ENCODE measurements around the gene TRRAP. TPM values are rescaled to one million over a fixed set of nuclear protein-coding genes. Genes with fewer than 3 reads are reported as not detected.

TRRAP gene
- total RNA-seq, 1 experiment from 2014 or later: 55.8 TPM

GRCh38 chr7:98869597-98870120, 8.7 kb upstream of the TRRAP start, which contains the start of gene TMEM130:
Gene TMEM130, minus strand, starts transcription at chr7:98870014. Its CDS starts 153 bp downstream, at chr7:98869861.
- Histone ChIP-seq H3K4me3 (no peak within 1 kb of the TSS), H3F3A (ENCODE audit: insufficient read depth, low read depth) (peaks cover 13% of the 10 kb centered on the region; the same call in 1 of the 2 replicates), H3K27ac (no peak within 1 kb of the TSS), H3K9me3 (ENCODE audit: insufficient read depth, low read depth) (no peaks in the 10 kb centered on the region), H3K36me3 (ENCODE audit: low read depth) (no peaks in the 10 kb centered on the region), H3K9me2 (ENCODE audit: insufficient read depth) (no peaks in the 10 kb centered on the region), H3K4me2 (peak within 1 kb of the TSS; percentile 53), H3K79me2 (ENCODE audit: low read depth) (no peaks in the 10 kb centered on the region), H3K27me3 (ENCODE audit: insufficient read depth, low read depth) (no peaks in the 10 kb centered on the region), H4K20me1 (ENCODE audit: insufficient read depth) (no peaks in the 10 kb centered on the region), H3K4me1 (replicated peaks; ENCODE audit: insufficient read depth) (peaks cover 15% of the 10 kb centered on the region), H2AFZ (no peak within 1 kb of the TSS)
- ChIA-PET CTCF (interaction anchor here (0.6 kb wide), 1 partner anchor 438 kb away, joined by 4 read pairs; no protein-coding TSS in a partner anchor), POLR2A (ENCODE audit: unreplicated experiment) (no interaction called here)
- no TSS peak for BruUV-seq (replicated peaks)
- no peak for DNase-seq
- no peak for TF ChIP-seq EZH2 (IDR thresholded peaks at IDR 0.05; ENCODE audit: low read depth)
- no peak for TF ChIP-seq CTCF (conservative IDR thresholded peaks at IDR 0.05)
- intact Hi-C loops (cut with micrococcal nuclease; ENCODE audit: unreplicated experiment): loop anchor here (5.0 to 10.0 kb wide), 2 partner anchors 515 to 587 kb away; partner anchors contain the start of gene BRI3

GRCh38 chr7:98870121-98870651, 8.1 kb upstream of the TRRAP start:
- H3K4me3 ChIP-seq: no peak overlapping the region
- POLR2A ChIA-PET (ENCODE audit: unreplicated experiment): no interaction called here
- CTCF ChIA-PET: interaction anchor here (0.6 to 0.8 kb wide), 2 partner anchors 31 to 439 kb away, joined by 3 to 4 read pairs; no protein-coding TSS in a partner anchor
- no peak overlapping the region for H2AFZ ChIP-seq
- no peaks in the 10 kb centered on the region for H3K9me2 ChIP-seq (ENCODE audit: insufficient read depth)
- H3K36me3 ChIP-seq (ENCODE audit: low read depth): no peaks in the 10 kb centered on the region
- peak overlapping the region; percentile 53 for H3K4me2 ChIP-seq
- H3K4me1 ChIP-seq (replicated peaks; ENCODE audit: insufficient read depth): peaks cover 10% of the 10 kb centered on the region
- no TSS peak for BruUV-seq (replicated peaks)
- H4K20me1 ChIP-seq (ENCODE audit: insufficient read depth): no peaks in the 10 kb centered on the region
- peaks cover 13% of the 10 kb centered on the region; the same call in 1 of the 2 replicates for H3F3A ChIP-seq (ENCODE audit: insufficient read depth, low read depth)
- no peaks in the 10 kb centered on the region for H3K27me3 ChIP-seq (ENCODE audit: insufficient read depth, low read depth)
- TF ChIP-seq EZH2 (IDR thresholded peaks at IDR 0.05; ENCODE audit: low read depth): no peak
- no peak for TF ChIP-seq CTCF (conservative IDR thresholded peaks at IDR 0.05)
- H3K9me3 ChIP-seq (ENCODE audit: insufficient read depth, low read depth): no peaks in the 10 kb centered on the region
- intact Hi-C loops (cut with micrococcal nuclease; ENCODE audit: unreplicated experiment): loop anchor here (10.0 kb wide), 1 partner anchor 515 kb away; no protein-coding TSS in a partner anchor
- no peak overlapping the region for H3K27ac ChIP-seq
- DNase-seq: peak; percentile 64 to 78
- H3K79me2 ChIP-seq (ENCODE audit: low read depth): no peaks in the 10 kb centered on the region

- TF ChIP-seq EZH2 (IDR thresholded peaks at IDR 0.05; ENCODE audit: low read depth): no peak
- TF ChIP-seq CTCF (conservative IDR thresholded peaks at IDR 0.05): no peak
- BruUV-seq (replicated peaks): no TSS peak
- Histone ChIP-seq H3K27me3 (ENCODE audit: insufficient read depth, low read depth) (no peaks in the 10 kb centered on the region), H2AFZ (no peak overlapping the region), H3K27ac (no peak overlapping the region), H3K4me1 (replicated peaks; ENCODE audit: insufficient read depth) (peaks cover 3% of the 10 kb centered on the region), H3K9me2 (ENCODE audit: insufficient read depth) (no peaks in the 10 kb centered on the region), H3K79me2 (ENCODE audit: low read depth) (no peaks in the 10 kb centered on the region), H3K4me2 (peak overlapping the region; percentile 53; the same call in 1 of the 2 replicates), H3K4me3 (no peak overlapping the region), H3K36me3 (ENCODE audit: low read depth) (no peaks in the 10 kb centered on the region), H3F3A (ENCODE audit: insufficient read depth, low read depth) (peaks cover 13% of the 10 kb centered on the region; the same call in 1 of the 2 replicates), H3K9me3 (ENCODE audit: insufficient read depth, low read depth) (no peaks in the 10 kb centered on the region), H4K20me1 (ENCODE audit: insufficient read depth) (no peaks in the 10 kb centered on the region)
- ChIA-PET CTCF (interaction anchor here (0.8 kb wide), 1 partner anchor 32 kb away, joined by 3 read pairs; no protein-coding TSS in a partner anchor), POLR2A (ENCODE audit: unreplicated experiment) (no interaction called here)
- DNase-seq: no peak
- intact Hi-C loops (cut with micrococcal nuclease; ENCODE audit: unreplicated experiment): loop anchor here (10.0 kb wide), 1 partner anchor 516 kb away; no protein-coding TSS in a partner anchor
Measured at GRCh38 chr7:98870807-98871491, 7.4 kb upstream of the TRRAP start.
